Lower leg skin (tissue), 4 donors: ENCODE measurements around the gene PIEZO2. TPM values are rescaled to one million over a fixed set of nuclear protein-coding genes. Genes with fewer than 3 reads are reported as not detected.

ENCODE experiments used
- DNase-seq, 2 donors: peaks; one replicate each; pipeline ENCODE4 v3.0.0-alpha.2; 2019; ENCODE audit warnings: low spot score in 2 of 2
- H3K4me3 ChIP-seq: fragments of 200-600 bp; sonication (generic); 2 replicates; pipeline ENCODE4 v1.5.1; 2017; ENCODE audit warnings: mild to moderate bottlenecking, low read depth; ENCODE audit not compliant: poor library complexity, severe bottlenecking
- POLR2A ChIP-seq, 2 donors: fragments of 450-650 bp; IDR thresholded peaks; one replicate each; pipeline ENCODE4 v1.6.1; 2016 to 2017; ENCODE audit warnings: antibody characterized with exemption in 2 of 2, mild to moderate bottlenecking in 1 of 2, moderate library complexity in 1 of 2
- WGBS, 2 donors: methylation state at CpG; one replicate each; pipeline ENCODE4 v1.1.5; 2018; 5-methylcytosine and 5-hydroxymethylcytosine counted together
- intact Hi-C: fragments of 100-400 bp; cut with DNase I; formaldehyde crosslinking; loops from one replicate; pipeline ENCODE4 v1.15.0; 2023; ENCODE audit warnings: low total_unique reads
- total RNA-seq, 4 donors: library from RNA; depleted of rRNA; stranded (reverse); fragments of >200 nt; gene quantifications; one replicate each; pipeline ENCODE4 v1.1.0, GENCODE V29; 2016
- TF ChIP-seq, protein P1 (sequence below), 3 donors: fragments of 450-650 bp; IDR thresholded peaks; one replicate each; pipeline ENCODE4 v1.5.1; 2016; ENCODE audit warnings: antibody characterized with exemption in 3 of 3, mild to moderate bottlenecking in 3 of 3, moderate library complexity in 2 of 3

The PIEZO2 gene
- total RNA-seq, 4 donors from 2014 or later = 0.30 to 1.8 (median 0.64) TPM

DNA sequence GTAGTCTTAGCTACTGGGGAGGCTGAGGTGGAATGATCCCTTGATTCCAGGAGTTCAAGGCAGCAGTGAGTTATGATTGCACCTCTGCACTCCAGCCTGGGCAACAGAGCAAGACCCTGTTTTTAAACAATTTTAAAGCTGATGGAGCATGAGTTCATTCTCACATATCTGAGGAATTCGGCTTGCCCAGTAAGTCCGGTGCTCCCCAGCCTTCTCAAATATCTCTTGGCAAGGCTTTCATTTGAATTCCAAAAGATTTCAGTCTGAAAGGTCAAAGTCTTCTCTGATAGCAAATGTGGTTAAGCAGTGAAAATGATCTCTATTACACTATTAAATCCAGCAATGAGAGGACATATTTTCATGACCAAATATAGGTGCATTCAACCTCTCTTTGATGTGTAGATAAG, 27.9 kb downstream of the PIEZO2 start:
- DNase-seq = no peak
- intact Hi-C loops = no loop called here
- TF ChIP-seq POLR2A (IDR thresholded peaks at IDR 0.05) = no peak
- TF ChIP-seq, protein P1, sequence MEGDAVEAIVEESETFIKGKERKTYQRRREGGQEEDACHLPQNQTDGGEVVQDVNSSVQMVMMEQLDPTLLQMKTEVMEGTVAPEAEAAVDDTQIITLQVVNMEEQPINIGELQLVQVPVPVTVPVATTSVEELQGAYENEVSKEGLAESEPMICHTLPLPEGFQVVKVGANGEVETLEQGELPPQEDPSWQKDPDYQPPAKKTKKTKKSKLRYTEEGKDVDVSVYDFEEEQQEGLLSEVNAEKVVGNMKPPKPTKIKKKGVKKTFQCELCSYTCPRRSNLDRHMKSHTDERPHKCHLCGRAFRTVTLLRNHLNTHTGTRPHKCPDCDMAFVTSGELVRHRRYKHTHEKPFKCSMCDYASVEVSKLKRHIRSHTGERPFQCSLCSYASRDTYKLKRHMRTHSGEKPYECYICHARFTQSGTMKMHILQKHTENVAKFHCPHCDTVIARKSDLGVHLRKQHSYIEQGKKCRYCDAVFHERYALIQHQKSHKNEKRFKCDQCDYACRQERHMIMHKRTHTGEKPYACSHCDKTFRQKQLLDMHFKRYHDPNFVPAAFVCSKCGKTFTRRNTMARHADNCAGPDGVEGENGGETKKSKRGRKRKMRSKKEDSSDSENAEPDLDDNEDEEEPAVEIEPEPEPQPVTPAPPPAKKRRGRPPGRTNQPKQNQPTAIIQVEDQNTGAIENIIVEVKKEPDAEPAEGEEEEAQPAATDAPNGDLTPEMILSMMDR (IDR thresholded peaks at IDR 0.05) = no peak
- H3K4me3 ChIP-seq = no peak overlapping the region
- WGBS, 2 donors = 63 to 69% methylated on average over 2 of the region's 2 CpGs

GRCh38 chr18:11119959-11120587, 29.3 kb downstream of the PIEZO2 start:
- intact Hi-C loops = no loop called here
- no peak overlapping the region for H3K4me3 ChIP-seq
- TF ChIP-seq, protein P1 (IDR thresholded peaks at IDR 0.05) = no peak
- no peak for TF ChIP-seq POLR2A (IDR thresholded peaks at IDR 0.05)
- WGBS, 2 donors = 37 to 39% methylated on average over 5 of the region's 5 CpGs
- DNase-seq = no peak

DNA sequence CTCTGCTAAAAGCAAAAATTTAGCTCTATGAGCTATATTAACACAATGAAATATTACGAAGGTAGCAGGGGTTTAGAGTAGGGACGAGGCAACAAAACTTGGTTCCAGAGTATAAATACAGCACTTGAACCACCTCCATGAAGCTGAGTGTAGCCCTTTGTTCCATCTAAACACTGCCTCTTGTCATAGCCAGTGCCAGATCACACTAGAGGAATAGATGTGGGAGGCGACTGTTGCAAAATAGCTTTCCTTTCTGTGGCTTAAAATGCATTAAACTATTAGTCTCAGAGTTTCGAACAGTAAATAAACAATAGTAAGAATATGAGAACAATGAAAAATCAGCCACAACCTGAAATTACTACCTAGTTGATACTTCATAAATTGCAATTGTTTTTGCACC, 29.8 kb downstream of the PIEZO2 start:
- no peak for DNase-seq
- intact Hi-C loops = no loop called here
- 76% methylated on average over 4 of the region's 4 CpGs for WGBS, 2 donors

GRCh38 chr18:11118051-11118766, 31.2 kb downstream of the PIEZO2 start:
- H3K4me3 ChIP-seq = no peak overlapping the region
- WGBS, 2 donors = 56 to 72% methylated on average over 3 of the region's 3 CpGs
- intact Hi-C loops = no loop called here
- TF ChIP-seq, protein P1 (IDR thresholded peaks at IDR 0.05) = no peak
- TF ChIP-seq POLR2A (IDR thresholded peaks at IDR 0.05) = no peak
- DNase-seq = no peak

More for the DNA sequence above, 29.8 kb downstream of the PIEZO2 start:
- no peak overlapping the region for H3K4me3 ChIP-seq
- TF ChIP-seq, protein P1 (IDR thresholded peaks at IDR 0.05) = no peak
- TF ChIP-seq POLR2A (IDR thresholded peaks at IDR 0.05) = no peak

DNA sequence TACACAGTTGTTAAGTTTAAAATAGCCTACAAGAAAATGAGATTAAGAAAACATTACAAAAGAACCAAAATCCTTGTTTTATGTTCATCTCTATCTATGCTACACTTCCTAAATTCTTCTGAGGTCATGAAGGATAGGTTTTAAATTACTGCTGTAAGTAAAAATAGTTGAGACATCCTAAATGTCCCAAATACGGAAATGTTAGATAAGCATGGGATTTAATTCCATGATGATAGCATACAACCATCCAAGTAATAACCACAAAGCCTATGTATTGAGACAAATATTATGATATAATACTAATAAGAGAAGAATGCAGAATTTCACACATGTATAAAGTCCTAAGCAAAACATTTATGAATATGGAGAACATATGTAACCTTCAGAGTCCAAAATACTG, 34.1 kb downstream of the PIEZO2 start:
- intact Hi-C loops = no loop called here
- no peak overlapping the region for H3K4me3 ChIP-seq
- 73 to 85% methylated on average over 1 of the region's 1 CpG for WGBS, 2 donors
- TF ChIP-seq, protein P1 (IDR thresholded peaks at IDR 0.05) = no peak
- no peak for TF ChIP-seq POLR2A (IDR thresholded peaks at IDR 0.05)
- DNase-seq = no peak
